Fibroblast of lung (primary cell): ENCODE data around the gene CD58. TPM values are rescaled to one million over a fixed set of nuclear protein-coding genes. Genes with fewer than 3 reads are reported as not detected.

Source experiments
- DNase-seq, 2 donors: peaks; one replicate each; pipeline versions ENCODE4 v3.0.0 to v3.0.0-alpha.2; 2010; ENCODE audit warnings: low read depth in 2 of 2
- H2AFZ ChIP-seq: 2 replicates; pipeline ENCODE4 v1.5.1; 2012; ENCODE audit warnings: low read length, control low read depth, inconsistent platforms
- H3K27ac ChIP-seq: 2 replicates; pipeline ENCODE4 v1.5.1; 2011; ENCODE audit warnings: low read length, control low read depth; ENCODE audit not compliant: insufficient read depth
- H3K27me3 ChIP-seq: 2 replicates; pipeline ENCODE4 v1.5.1; 2011; ENCODE audit warnings: mild to moderate bottlenecking, low read length; ENCODE audit not compliant: control insufficient read depth, insufficient read depth
- H3K36me3 ChIP-seq: 2 replicates; pipeline ENCODE4 v1.5.1; 2011; ENCODE audit warnings: low read length; ENCODE audit not compliant: control insufficient read depth, insufficient read depth
- H3K4me1 ChIP-seq: 2 replicates; pipeline ENCODE4 v1.5.1; 2011; ENCODE audit warnings: low read length; ENCODE audit not compliant: control insufficient read depth, insufficient read depth; ENCODE audit errors: extremely low read depth
- H3K4me2 ChIP-seq: 2 replicates; pipeline ENCODE4 v1.5.1; 2011; ENCODE audit warnings: low read length, control low read depth; ENCODE audit not compliant: insufficient read depth; ENCODE audit errors: extremely low read depth
- H3K4me3 ChIP-seq, 4 experiments: fragments of 200-600 bp in 1 of 4; sonication (generic) in 1 of 4; replicated peaks in 1 of 4; 2 replicates each; pipeline ENCODE4 v1.5.1; 2011 to 2016; ENCODE audit warnings: low read length in 4 of 4, low read depth in 3 of 4, mild to moderate bottlenecking in 3 of 4, control low read depth in 2 of 4, inconsistent platforms in 1 of 4, mixed read lengths in 1 of 4; ENCODE audit not compliant: insufficient read depth in 1 of 4; ENCODE audit errors: control extremely low read depth in 1 of 4
- H3K79me2 ChIP-seq: 2 replicates; pipeline ENCODE4 v1.5.1; 2012; ENCODE audit warnings: mild to moderate bottlenecking, low read length, inconsistent platforms; ENCODE audit not compliant: control insufficient read depth, insufficient read depth
- H3K9ac ChIP-seq: 2 replicates; pipeline ENCODE4 v1.5.1; 2011; ENCODE audit warnings: mild to moderate bottlenecking, low read length, control low read depth; ENCODE audit not compliant: insufficient read depth
- H3K9me3 ChIP-seq: 2 replicates; pipeline ENCODE4 v1.5.1; 2012; ENCODE audit warnings: low read depth, low read length; ENCODE audit not compliant: control insufficient read depth, insufficient read depth
- H4K20me1 ChIP-seq: 2 replicates; pipeline ENCODE4 v1.5.1; 2011; ENCODE audit warnings: low read length; ENCODE audit not compliant: control insufficient read depth, insufficient read depth; ENCODE audit errors: extremely low read depth
- EZH2 ChIP-seq: IDR thresholded peaks from 2 replicates; pipeline ENCODE4 v1.5.1; 2012; ENCODE audit warnings: low read length, control low read depth, mild to moderate bottlenecking; ENCODE audit errors: missing control alignments
- polyA plus RNA-seq, 2 donors: library from polyadenylated mRNA; depleted of rRNA in 1 of 2; stranded (reverse) in 1 of 2; unstranded in 1 of 2; fragments of >200 nt; gene quantifications; 2 replicates each; pipeline ENCODE4 v1.2.1, GENCODE V29; 2011 to 2012; ENCODE audit warnings: missing spikeins in 1 of 2
- total RNA-seq: library from RNA; depleted of rRNA; stranded (reverse); fragments of >200 nt; gene quantifications from 2 replicates; pipeline ENCODE4 v1.2.1, GENCODE V29; 2014
- TF ChIP-seq, protein P1 (sequence below), 2 donors: IDR thresholded peaks in 1 of 2; conservative IDR thresholded peaks in 1 of 2; 1 replicate in 1 of 2; 2 replicates in 1 of 2; pipeline ENCODE4 v1.5.1; 2011 to 2012; ENCODE audit warnings: low read length in 2 of 2, control low read depth in 1 of 2, inconsistent platforms in 1 of 2, low read depth in 1 of 2, mild to moderate bottlenecking in 1 of 2

CD58 gene
- total and polyA plus RNA-seq, 2 donors (not counting 1 experiment from before 2014, with no cell fraction given) = 8.4 to 16.3 TPM

DNA sequence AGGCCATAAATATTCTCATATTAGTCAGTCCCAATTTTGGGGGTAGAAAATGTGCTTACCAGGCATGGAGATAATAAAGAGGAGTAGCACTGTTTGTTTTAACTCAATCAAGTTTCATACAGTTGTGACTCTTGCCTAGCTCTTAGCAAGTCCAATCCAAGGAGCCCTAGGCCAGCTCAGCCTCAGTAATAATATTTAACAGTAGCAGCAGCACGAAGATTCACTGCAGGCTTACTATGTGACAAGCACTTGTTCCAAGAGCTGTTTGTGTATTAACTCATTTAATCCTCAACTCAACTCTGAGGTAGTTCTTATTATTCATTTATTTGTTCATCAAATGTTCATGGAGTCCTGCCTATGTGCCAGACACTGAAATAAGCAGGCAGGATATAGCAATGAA lies 12.3 kb downstream of the CD58 start:
- Histone ChIP-seq H3K4me3 (no peak overlapping the region), H3K27me3 (no peaks in the 10 kb centered on the region), H2AFZ (no peak overlapping the region), H3K4me1 (no peaks in the 10 kb centered on the region), H3K9ac (no peak overlapping the region), H3K36me3 (no peaks in the 10 kb centered on the region), H3K79me2 (no peaks in the 10 kb centered on the region), H3K27ac (no peak overlapping the region), H3K9me3 (no peaks in the 10 kb centered on the region), H3K4me2 (no peak overlapping the region), H4K20me1 (no peaks in the 10 kb centered on the region)
- no peak for TF ChIP-seq EZH2
- TF ChIP-seq, protein P1, sequence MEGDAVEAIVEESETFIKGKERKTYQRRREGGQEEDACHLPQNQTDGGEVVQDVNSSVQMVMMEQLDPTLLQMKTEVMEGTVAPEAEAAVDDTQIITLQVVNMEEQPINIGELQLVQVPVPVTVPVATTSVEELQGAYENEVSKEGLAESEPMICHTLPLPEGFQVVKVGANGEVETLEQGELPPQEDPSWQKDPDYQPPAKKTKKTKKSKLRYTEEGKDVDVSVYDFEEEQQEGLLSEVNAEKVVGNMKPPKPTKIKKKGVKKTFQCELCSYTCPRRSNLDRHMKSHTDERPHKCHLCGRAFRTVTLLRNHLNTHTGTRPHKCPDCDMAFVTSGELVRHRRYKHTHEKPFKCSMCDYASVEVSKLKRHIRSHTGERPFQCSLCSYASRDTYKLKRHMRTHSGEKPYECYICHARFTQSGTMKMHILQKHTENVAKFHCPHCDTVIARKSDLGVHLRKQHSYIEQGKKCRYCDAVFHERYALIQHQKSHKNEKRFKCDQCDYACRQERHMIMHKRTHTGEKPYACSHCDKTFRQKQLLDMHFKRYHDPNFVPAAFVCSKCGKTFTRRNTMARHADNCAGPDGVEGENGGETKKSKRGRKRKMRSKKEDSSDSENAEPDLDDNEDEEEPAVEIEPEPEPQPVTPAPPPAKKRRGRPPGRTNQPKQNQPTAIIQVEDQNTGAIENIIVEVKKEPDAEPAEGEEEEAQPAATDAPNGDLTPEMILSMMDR (conservative IDR thresholded peaks at IDR 0.05 in 1 of 2, IDR thresholded peaks at IDR 0.05 in 1 of 2; ENCODE audit: low read depth in 1 of 2, low read length in 2 of 2) = no peak
- no peak for DNase-seq

DNA sequence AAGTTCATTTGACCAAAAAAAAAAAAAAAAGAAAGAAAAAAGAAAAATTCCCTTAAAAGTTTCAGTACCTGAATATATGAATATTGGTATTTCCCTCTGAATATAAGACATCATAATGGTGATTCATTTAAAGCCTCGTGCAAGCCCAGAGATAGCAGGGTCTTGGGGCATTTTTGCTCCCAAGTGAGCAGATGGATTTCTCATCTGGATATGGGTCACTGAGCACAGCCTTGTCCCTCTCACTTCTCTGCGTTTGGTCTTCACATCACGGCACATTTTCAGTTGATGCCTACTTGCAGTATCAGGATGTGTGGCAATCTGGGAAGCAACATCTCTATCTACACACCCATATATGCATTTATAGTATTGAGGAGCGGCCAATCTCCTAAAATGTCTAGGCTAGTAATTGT lies 12.7 kb downstream of the CD58 start:
- Histone ChIP-seq H3K4me2 (no peak overlapping the region), H3K4me3 (no peak overlapping the region), H3K9me3 (no peaks in the 10 kb centered on the region), H4K20me1 (no peaks in the 10 kb centered on the region), H3K27me3 (no peaks in the 10 kb centered on the region), H3K36me3 (no peaks in the 10 kb centered on the region), H3K4me1 (no peaks in the 10 kb centered on the region), H2AFZ (no peak overlapping the region), H3K79me2 (no peaks in the 10 kb centered on the region), H3K27ac (no peak overlapping the region), H3K9ac (no peak overlapping the region)
- DNase-seq = no peak
- no peak for TF ChIP-seq EZH2
- TF ChIP-seq, protein P1 (conservative IDR thresholded peaks at IDR 0.05 in 1 of 2, IDR thresholded peaks at IDR 0.05 in 1 of 2; ENCODE audit: low read depth in 1 of 2, low read length in 2 of 2) = no peak

- Histone ChIP-seq H3K36me3 (no peaks in the 10 kb centered on the region), H2AFZ (no peak overlapping the region), H3K27me3 (no peaks in the 10 kb centered on the region), H3K9ac (no peak overlapping the region), H3K27ac (no peak overlapping the region), H3K4me3 (no peak overlapping the region), H3K4me1 (no peaks in the 10 kb centered on the region), H3K79me2 (no peaks in the 10 kb centered on the region), H4K20me1 (no peaks in the 10 kb centered on the region), H3K9me3 (no peaks in the 10 kb centered on the region), H3K4me2 (no peak overlapping the region)
- TF ChIP-seq, protein P1 (conservative IDR thresholded peaks at IDR 0.05 in 1 of 2, IDR thresholded peaks at IDR 0.05 in 1 of 2; ENCODE audit: low read depth in 1 of 2, low read length in 2 of 2) = no peak
- no peak for TF ChIP-seq EZH2
- no peak for DNase-seq
Measured at GRCh38 chr1:116557323-116557878, 13.4 kb downstream of the CD58 start.
